Measurements from ENCODE around the gene APPBP2.
"Not testable (repeated sequence)": the region's sequence is repeated elsewhere in the genome, so short reads cannot be mapped to it uniquely, and the experiment has no call there.

APPBP2 gene

GRCh38 chr17:60495260-60495659 is 30.8 kb downstream of the APPBP2 start:
- no peak for DNase-seq (ENCODE audit: low spot score)

GRCh38 chr17:60493847-60494321 is 32.2 kb downstream of the APPBP2 start:
- no peak for DNase-seq (ENCODE audit: low spot score)

GRCh38 chr17:60491771-60492170 is 34.3 kb downstream of the APPBP2 start:
- DNase-seq (ENCODE audit: low spot score): no peak

GRCh38 chr17:60490594-60490993 is 35.4 kb downstream of the APPBP2 start:
- not testable (repeated sequence) for DNase-seq (ENCODE audit: low spot score)

GRCh38 chr17:60481604-60482003 is 44.4 kb downstream of the APPBP2 start:
- no peak for DNase-seq (ENCODE audit: low spot score)

- DNase-seq (ENCODE audit: low spot score): peak; percentile 41
These were observed 52.3 kb downstream of the APPBP2 start for GRCh38 chr17:60473788-60474187.

- no peak for DNase-seq (ENCODE audit: low spot score)
These were observed 53.6 kb downstream of the APPBP2 start for GRCh38 chr17:60472449-60472848.

- DNase-seq (ENCODE audit: low spot score): no peak
These were observed 54.6 kb downstream of the APPBP2 start for GRCh38 chr17:60471451-60471850.

GRCh38 chr17:60468371-60468770 is 57.7 kb downstream of the APPBP2 start:
- DNase-seq (ENCODE audit: low spot score): no peak

- no peak for DNase-seq (ENCODE audit: low spot score)
These were observed 61.7 kb downstream of the APPBP2 start for GRCh38 chr17:60464343-60464742.

GRCh38 chr17:60463157-60463835 is 62.7 kb downstream of the APPBP2 start:
- DNase-seq (ENCODE audit: low spot score): no peak

- no peak for DNase-seq (ENCODE audit: low spot score)
These were observed 64.5 kb downstream of the APPBP2 start for GRCh38 chr17:60461584-60461983.

GRCh38 chr17:60457148-60457547 is 68.9 kb downstream of the APPBP2 start:
- DNase-seq (ENCODE audit: low spot score): no peak

GRCh38 chr17:60455378-60455777 is 70.7 kb downstream of the APPBP2 start:
- DNase-seq (ENCODE audit: low spot score): no peak

GRCh38 chr17:60451965-60452364 is 74.1 kb downstream of the APPBP2 start:
- DNase-seq (ENCODE audit: low spot score): no peak

- DNase-seq (ENCODE audit: low spot score): no peak
These were observed 75.0 kb downstream of the APPBP2 start for GRCh38 chr17:60451071-60451470.

- DNase-seq (ENCODE audit: low spot score): no peak
These were observed 78.7 kb downstream of the APPBP2 start for GRCh38 chr17:60447375-60447774.

- no peak for DNase-seq (ENCODE audit: low spot score)
These were observed 80.9 kb downstream of the APPBP2 start for GRCh38 chr17:60445144-60445543.

GRCh38 chr17:60443713-60444112 is 82.3 kb downstream of the APPBP2 start:
- DNase-seq (ENCODE audit: low spot score): no peak

- DNase-seq (ENCODE audit: low spot score): peak; percentile 46
These were observed 83.5 kb downstream of the APPBP2 start for GRCh38 chr17:60442271-60443173.

GRCh38 chr17:60439501-60439900 is 86.5 kb downstream of the APPBP2 start:
- peak; percentile 38 for DNase-seq (ENCODE audit: low spot score)

GRCh38 chr17:60436676-60437075 is 89.4 kb downstream of the APPBP2 start:
- DNase-seq (ENCODE audit: low spot score): no peak

All from AG20443 (cell line).